Thyroid gland (tissue), 4 donors: ENCODE results near the gene CA10. TPM values are rescaled to one million over a fixed set of nuclear protein-coding genes. Genes with fewer than 3 reads are reported as not detected.

Experiments used
- DNase-seq, 2 donors: peaks; one replicate each; pipeline ENCODE4 v3.0.0-alpha.2; 2019
- H3K27ac ChIP-seq, 3 donors: fragments of 200-600 bp; sonication (generic); 1 replicate in 2 of 3; 2 replicates in 1 of 3; pipeline ENCODE4 v1.5.1; 2016 to 2019; ENCODE audit warnings: mild to moderate bottlenecking in 1 of 3, moderate library complexity in 1 of 3
- H3K27me3 ChIP-seq: fragments of 200-600 bp; sonication (generic); one replicate; pipeline ENCODE4 v1.5.1; 2019
- H3K36me3 ChIP-seq, 2 donors: fragments of 200-600 bp; sonication (generic); one replicate each; pipeline ENCODE4 v1.5.1; 2016 to 2019
- H3K4me1 ChIP-seq, 2 donors: fragments of 200-600 bp; sonication (generic); one replicate each; pipeline ENCODE4 v1.5.1; 2017 to 2019
- H3K4me3 ChIP-seq, 3 donors: fragments of 200-600 bp; sonication (generic); replicated peaks in 1 of 3; 1 replicate in 2 of 3; 2 replicates in 1 of 3; pipeline ENCODE4 v1.5.1; 2016; ENCODE audit warnings: mild to moderate bottlenecking in 1 of 3
- H3K9me3 ChIP-seq: fragments of 200-600 bp; sonication (generic); one replicate; pipeline ENCODE4 v1.5.1; 2017
- POLR2A ChIP-seq, 2 donors: fragments of 450-650 bp; IDR thresholded peaks; one replicate each; pipeline ENCODE4 v1.6.1; 2017; ENCODE audit warnings: antibody characterized with exemption in 2 of 2, mild to moderate bottlenecking in 2 of 2, moderate library complexity in 1 of 2
- WGBS, 2 donors: methylation state at CpG; one replicate each; pipeline ENCODE4 v1.1.5; 2017; 5-methylcytosine and 5-hydroxymethylcytosine counted together
- intact Hi-C: fragments of 100-400 bp; cut with DNase I; formaldehyde crosslinking; loops from one replicate; pipeline ENCODE4 v1.15.1; 2023
- total RNA-seq, 4 donors: library from RNA; depleted of rRNA; stranded (reverse); fragments of >200 nt; gene quantifications; one replicate each; pipeline ENCODE4 v1.2.3, GENCODE V29; 2016
- TF ChIP-seq, protein P1 (sequence below), 6 experiments: fragments of 200-600 bp in 3 of 6; fragments of 450-650 bp in 3 of 6; sonication (generic) in 3 of 6; IDR thresholded peaks; one replicate each; pipeline ENCODE4 v1.5.1; 2016 to 2019; ENCODE audit warnings: antibody characterized with exemption in 6 of 6, mild to moderate bottlenecking in 2 of 6, inconsistent platforms in 1 of 6, moderate library complexity in 1 of 6

CA10 gene
- total RNA-seq, 4 donors from 2014 or later = not detected

DNA sequence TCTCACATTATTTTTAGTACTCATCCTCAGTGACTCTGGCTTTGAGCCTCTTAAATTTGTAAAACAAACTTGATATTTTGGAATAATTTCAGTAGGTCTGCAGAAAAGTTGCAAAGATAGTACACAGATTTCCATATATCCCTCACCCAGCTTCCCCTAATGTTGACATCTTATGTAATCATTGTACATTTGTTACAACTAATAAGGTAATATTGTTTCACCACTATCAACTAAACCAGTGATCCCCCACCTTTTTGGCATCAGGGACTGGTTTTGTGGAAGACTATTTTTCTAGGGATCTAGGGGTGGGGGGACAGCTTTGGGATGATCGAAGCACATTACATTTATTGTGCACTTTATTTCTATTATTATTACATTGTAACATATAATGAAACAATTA lies 391.2 kb downstream of the CA10 start:
- Histone ChIP-seq H3K27me3 (no peaks in the 10 kb centered on the region), H3K9me3 (no peaks in the 10 kb centered on the region), H3K36me3 (no peaks in the 10 kb centered on the region), H3K27ac (no peak overlapping the region), H3K4me1 (no peaks in the 10 kb centered on the region), H3K4me3 (no peak overlapping the region)
- intact Hi-C loops = no loop called here
- DNase-seq = no peak
- TF ChIP-seq, protein P1, sequence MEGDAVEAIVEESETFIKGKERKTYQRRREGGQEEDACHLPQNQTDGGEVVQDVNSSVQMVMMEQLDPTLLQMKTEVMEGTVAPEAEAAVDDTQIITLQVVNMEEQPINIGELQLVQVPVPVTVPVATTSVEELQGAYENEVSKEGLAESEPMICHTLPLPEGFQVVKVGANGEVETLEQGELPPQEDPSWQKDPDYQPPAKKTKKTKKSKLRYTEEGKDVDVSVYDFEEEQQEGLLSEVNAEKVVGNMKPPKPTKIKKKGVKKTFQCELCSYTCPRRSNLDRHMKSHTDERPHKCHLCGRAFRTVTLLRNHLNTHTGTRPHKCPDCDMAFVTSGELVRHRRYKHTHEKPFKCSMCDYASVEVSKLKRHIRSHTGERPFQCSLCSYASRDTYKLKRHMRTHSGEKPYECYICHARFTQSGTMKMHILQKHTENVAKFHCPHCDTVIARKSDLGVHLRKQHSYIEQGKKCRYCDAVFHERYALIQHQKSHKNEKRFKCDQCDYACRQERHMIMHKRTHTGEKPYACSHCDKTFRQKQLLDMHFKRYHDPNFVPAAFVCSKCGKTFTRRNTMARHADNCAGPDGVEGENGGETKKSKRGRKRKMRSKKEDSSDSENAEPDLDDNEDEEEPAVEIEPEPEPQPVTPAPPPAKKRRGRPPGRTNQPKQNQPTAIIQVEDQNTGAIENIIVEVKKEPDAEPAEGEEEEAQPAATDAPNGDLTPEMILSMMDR (IDR thresholded peaks at IDR 0.05) = no peak
- no peak for TF ChIP-seq POLR2A (IDR thresholded peaks at IDR 0.05)
- WGBS, 2 donors = 94% methylated on average over 1 of the region's 1 CpG

DNA sequence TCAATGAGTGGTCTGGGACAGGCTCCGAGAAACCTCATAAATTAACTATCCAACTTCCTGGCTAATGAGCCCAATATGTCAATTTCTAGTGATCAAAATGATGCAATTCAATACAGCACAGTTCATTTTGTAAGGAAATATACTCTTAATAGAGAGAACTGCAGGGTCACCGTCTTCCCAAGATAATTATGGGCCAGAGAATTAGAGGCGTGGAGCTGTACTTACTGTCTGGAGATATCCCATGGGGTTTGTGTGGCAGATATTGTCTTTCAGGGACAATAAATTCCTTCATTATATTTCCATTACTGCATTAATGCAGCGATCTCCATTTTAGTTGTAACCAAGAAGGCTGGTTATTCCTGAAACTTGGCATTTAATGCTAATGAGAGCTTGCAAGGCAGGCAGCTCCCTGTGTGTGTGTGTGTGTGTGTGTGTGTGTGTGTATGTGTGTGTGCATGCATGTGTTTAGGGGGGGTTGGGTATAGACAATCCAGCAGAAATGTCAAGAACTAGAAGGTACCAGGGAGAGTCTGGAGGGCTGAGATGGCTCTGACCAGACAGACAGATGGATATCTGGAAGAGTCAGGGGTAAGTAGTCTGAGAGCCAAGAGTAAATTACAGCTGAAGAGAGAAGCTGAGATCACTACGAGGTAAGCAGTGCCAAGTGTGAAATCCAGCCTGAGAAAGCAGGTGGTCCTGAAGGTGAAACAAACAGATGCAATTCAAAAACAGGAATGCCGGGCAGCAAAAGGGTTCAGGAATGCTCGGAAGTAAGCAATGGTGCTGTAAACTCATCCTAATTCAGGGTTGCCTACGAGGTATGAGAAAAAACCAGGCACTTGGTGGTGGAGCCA lies 393.0 kb downstream of the CA10 start:
- Histone ChIP-seq H3K27me3 (no peaks in the 10 kb centered on the region), H3K9me3 (no peaks in the 10 kb centered on the region), H3K4me3 (no peak overlapping the region), H3K4me1 (no peaks in the 10 kb centered on the region), H3K27ac (no peak overlapping the region), H3K36me3 (no peaks in the 10 kb centered on the region)
- TF ChIP-seq, protein P1 (IDR thresholded peaks at IDR 0.05) = no peak
- TF ChIP-seq POLR2A (IDR thresholded peaks at IDR 0.05) = no peak
- 75 to 85% methylated on average over 8 of the region's 8 CpGs for WGBS, 2 donors
- intact Hi-C loops = no loop called here
- no peak for DNase-seq

DNA sequence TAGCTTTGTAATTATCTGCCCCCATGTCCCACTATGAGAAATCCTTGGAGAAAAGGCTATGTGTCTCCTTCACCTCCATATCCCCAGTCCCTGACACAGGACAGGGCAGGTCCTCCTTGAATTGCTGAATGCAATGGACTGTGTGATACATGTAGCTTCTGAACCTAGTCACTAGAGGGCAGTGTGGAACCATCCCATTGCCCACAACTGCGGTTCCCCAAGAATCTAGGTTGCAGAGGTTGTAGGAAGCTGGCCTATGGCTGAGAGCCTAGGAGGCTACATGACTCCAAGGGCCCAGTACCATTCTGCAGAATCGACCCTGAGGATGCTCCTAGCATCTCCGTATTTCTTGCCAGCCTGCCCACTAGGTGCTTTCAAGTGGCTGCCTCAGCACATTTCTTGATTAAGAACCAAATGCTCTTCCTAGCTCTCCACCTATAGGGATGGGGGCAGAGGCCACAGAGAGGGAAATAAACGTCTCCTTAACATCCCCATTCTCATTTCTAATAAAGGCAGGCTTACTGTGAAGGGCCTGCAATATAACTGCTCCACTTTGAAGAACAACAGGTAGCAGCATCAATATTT lies 394.0 kb downstream of the CA10 start:
- intact Hi-C loops = loop anchor here (5.0 kb wide), 1 partner anchor 333 kb away; no protein-coding TSS in a partner anchor
- Histone ChIP-seq H3K36me3 (no peaks in the 10 kb centered on the region), H3K27ac (no peak overlapping the region), H3K27me3 (no peaks in the 10 kb centered on the region), H3K9me3 (no peaks in the 10 kb centered on the region), H3K4me1 (no peaks in the 10 kb centered on the region), H3K4me3 (no peak overlapping the region)
- TF ChIP-seq POLR2A (IDR thresholded peaks at IDR 0.05) = no peak
- TF ChIP-seq, protein P1 (IDR thresholded peaks at IDR 0.05) = peak; percentile 55 to 93 (median 79)
- WGBS, 2 donors = 12 to 16% methylated on average over 4 of the region's 4 CpGs
- peak; percentile 37 to 51 for DNase-seq

DNA sequence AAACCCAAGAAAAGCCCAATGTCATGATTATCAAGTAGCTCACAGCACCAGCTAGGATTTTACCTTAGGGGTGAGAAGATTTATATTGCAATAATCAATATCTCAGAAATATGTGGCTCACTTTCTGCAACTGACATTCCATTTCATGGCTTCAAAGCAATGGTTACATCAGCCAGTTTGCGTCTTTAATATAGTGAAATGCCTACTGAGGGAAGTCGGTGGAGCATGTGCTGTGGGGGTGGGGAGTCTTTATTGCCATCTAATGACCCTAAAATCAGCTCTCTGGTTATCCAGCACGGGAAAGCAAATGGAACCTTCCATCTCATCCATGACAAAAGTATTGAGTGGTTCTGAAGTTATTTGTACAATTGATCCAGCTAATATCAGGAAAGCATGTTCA lies 395.5 kb downstream of the CA10 start:
- Histone ChIP-seq H3K36me3 (no peaks in the 10 kb centered on the region), H3K9me3 (no peaks in the 10 kb centered on the region), H3K4me1 (no peaks in the 10 kb centered on the region), H3K4me3 (no peak overlapping the region), H3K27ac (no peak overlapping the region), H3K27me3 (no peaks in the 10 kb centered on the region)
- no peak for DNase-seq
- WGBS, 2 donors = 65 to 66% methylated on average over 3 of the region's 3 CpGs
- TF ChIP-seq POLR2A (IDR thresholded peaks at IDR 0.05) = no peak
- TF ChIP-seq, protein P1 (IDR thresholded peaks at IDR 0.05) = no peak
- intact Hi-C loops = loop anchor here (5.0 kb wide), 1 partner anchor 334 kb away; no protein-coding TSS in a partner anchor

DNA sequence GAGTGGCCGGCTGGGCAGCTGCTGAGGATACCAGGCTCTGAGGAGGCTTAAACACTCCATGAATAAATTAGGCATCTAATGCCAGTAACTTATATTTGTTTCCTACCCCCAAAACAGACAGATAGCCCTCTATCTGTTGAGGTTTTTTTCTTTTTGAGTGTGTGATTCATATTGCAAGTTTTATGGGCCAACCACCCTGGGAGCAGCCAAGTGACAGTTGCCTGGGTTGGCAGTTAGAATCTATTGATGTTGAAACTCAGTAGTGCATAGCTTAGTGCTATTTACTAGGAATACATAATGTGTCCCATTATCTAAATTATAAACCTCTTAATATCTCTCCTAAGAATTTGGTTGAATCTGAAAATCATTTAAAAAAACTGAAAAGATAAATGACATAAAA lies 397.4 kb downstream of the CA10 start:
- DNase-seq = no peak
- TF ChIP-seq, protein P1 (IDR thresholded peaks at IDR 0.05) = no peak
- no peak for TF ChIP-seq POLR2A (IDR thresholded peaks at IDR 0.05)
- WGBS, 2 donors = 83 to 93% methylated on average over 1 of the region's 1 CpG
- intact Hi-C loops = loop anchor here (5.0 kb wide), 1 partner anchor 336 kb away; no protein-coding TSS in a partner anchor
- no peaks in the 10 kb centered on the region for H3K27me3 ChIP-seq
- H3K4me1 ChIP-seq = no peaks in the 10 kb centered on the region
- no peaks in the 10 kb centered on the region for H3K36me3 ChIP-seq
- no peaks in the 10 kb centered on the region for H3K9me3 ChIP-seq
- no peak overlapping the region for H3K27ac ChIP-seq
- no peak overlapping the region for H3K4me3 ChIP-seq
